ENCODE data around the gene MXRA8.
"Not testable (repeated sequence)": the region's sequence is repeated elsewhere in the genome, so short reads cannot be mapped to it uniquely, and the experiment has no call there.

Gene MXRA8

GRCh38 chr1:1320666-1321448, 37.5 kb downstream of the MXRA8 start:
- DNase-seq (ENCODE audit: low spot score) = no peak

- no peak for DNase-seq (ENCODE audit: low spot score)
These were observed 38.8 kb downstream of the MXRA8 start for GRCh38 chr1:1319646-1319941.

GRCh38 chr1:1318777-1319645, 39.3 kb downstream of the MXRA8 start:
- no peak for DNase-seq (ENCODE audit: low spot score)

GRCh38 chr1:1318131-1318652, 40.2 kb downstream of the MXRA8 start:
- peak; percentile 66 for DNase-seq (ENCODE audit: low spot score)

GRCh38 chr1:1317420-1317819, 40.9 kb downstream of the MXRA8 start:
- no peak for DNase-seq (ENCODE audit: low spot score)

- not testable (repeated sequence) for DNase-seq (ENCODE audit: low spot score)
These were observed 42.2 kb downstream of the MXRA8 start for GRCh38 chr1:1316199-1316598.

- DNase-seq (ENCODE audit: low spot score) = no peak
These were observed 42.9 kb downstream of the MXRA8 start for GRCh38 chr1:1315435-1315954.

GRCh38 chr1:1314678-1315335, 43.5 kb downstream of the MXRA8 start:
- no peak for DNase-seq (ENCODE audit: low spot score)

- DNase-seq (ENCODE audit: low spot score) = no peak
These were observed 44.1 kb downstream of the MXRA8 start for GRCh38 chr1:1314237-1314586.

- no peak for DNase-seq (ENCODE audit: low spot score)
These were observed 44.7 kb downstream of the MXRA8 start for GRCh38 chr1:1313500-1314236.

- DNase-seq (ENCODE audit: low spot score) = no peak
These were observed 45.7 kb downstream of the MXRA8 start for GRCh38 chr1:1312450-1313314.

- no peak for DNase-seq (ENCODE audit: low spot score)
These were observed 46.9 kb downstream of the MXRA8 start for GRCh38 chr1:1311107-1312104.

GRCh38 chr1:1310476-1311053, 47.8 kb downstream of the MXRA8 start:
- no peak for DNase-seq (ENCODE audit: low spot score)

GRCh38 chr1:1310109-1310385, 48.3 kb downstream of the MXRA8 start:
- DNase-seq (ENCODE audit: low spot score) = no peak

- DNase-seq (ENCODE audit: low spot score) = no peak
These were observed 48.9 kb downstream of the MXRA8 start for GRCh38 chr1:1309251-1310108.

- DNase-seq (ENCODE audit: low spot score) = no peak
These were observed 49.6 kb downstream of the MXRA8 start for GRCh38 chr1:1308756-1309250.

GRCh38 chr1:1307923-1308755, 50.2 kb downstream of the MXRA8 start, which contains the start of the genes ACAP3 and PUSL1:
Gene ACAP3, minus strand, starts transcription at chr1:1307930. Its CDS starts 115 bp downstream, at chr1:1307815.
Gene PUSL1, plus strand, starts transcription at chr1:1308597. Its CDS starts 47 bp downstream, at chr1:1308644.
- DNase-seq (ENCODE audit: low spot score) = peak; percentile 100

Measured in AG20443 (cell line).